Colonic mucosa (tissue), 4 donors: Measurements from ENCODE around the gene FANCG. TPM values are rescaled to one million over a fixed set of nuclear protein-coding genes. Genes with fewer than 3 reads are reported as not detected.

ENCODE experiments used
- DNase-seq: peaks from one replicate; pipeline ENCODE4 v3.0.0-alpha.2; 2020
- H3K27ac ChIP-seq: fragments of 200-600 bp; one replicate; pipeline ENCODE4 v1.8.0; 2021
- H3K27me3 ChIP-seq: fragments of 200-600 bp; one replicate; pipeline ENCODE4 v1.8.0; 2021
- H3K36me3 ChIP-seq: fragments of 200-600 bp; one replicate; pipeline ENCODE4 v1.8.0; 2021
- H3K4me1 ChIP-seq: fragments of 200-600 bp; one replicate; pipeline ENCODE4 v1.8.0; 2021; ENCODE audit warnings: mild to moderate bottlenecking
- H3K4me3 ChIP-seq: fragments of 200-600 bp; one replicate; pipeline ENCODE4 v1.8.0; 2021
- H3K9ac ChIP-seq, 2 donors: one replicate each; pipeline ENCODE4 v1.7.0; 2013; ENCODE audit warnings: control low read depth in 2 of 2, low read depth in 2 of 2, low read length in 2 of 2
- H3K9me3 ChIP-seq: fragments of 200-600 bp; one replicate; pipeline ENCODE4 v1.8.0; 2021
- intact Hi-C: fragments of 100-400 bp; cut with DNase I; formaldehyde crosslinking; loops from one replicate; pipeline ENCODE4 v1.14.1; 2022
- total RNA-seq, 2 donors: library from RNA; stranded (reverse); fragmentation: NEBNext Ultra II Directional in 1 of 2; extraction: Animal tissue kit (Norgen Biotek cat#: 25700) in 1 of 2; gene quantifications; one replicate each; pipeline ENCODE4 v1.2.1, GENCODE V29; 2021
- TF ChIP-seq, protein P1 (sequence below): fragments of 200-600 bp; IDR thresholded peaks from one replicate; pipeline ENCODE4 v1.8.0; 2022; ENCODE audit warnings: antibody characterized with exemption, mild to moderate bottlenecking
- donor health status: healthy.
- donor health status: DM: no; HTN: no; CAD: no.
- donor health status: DM: no; HTN: no; CAD: no.

Gene FANCG
- total RNA-seq, result 10 to 100 TPM; 11.4 to 47.5 TPM

DNA sequence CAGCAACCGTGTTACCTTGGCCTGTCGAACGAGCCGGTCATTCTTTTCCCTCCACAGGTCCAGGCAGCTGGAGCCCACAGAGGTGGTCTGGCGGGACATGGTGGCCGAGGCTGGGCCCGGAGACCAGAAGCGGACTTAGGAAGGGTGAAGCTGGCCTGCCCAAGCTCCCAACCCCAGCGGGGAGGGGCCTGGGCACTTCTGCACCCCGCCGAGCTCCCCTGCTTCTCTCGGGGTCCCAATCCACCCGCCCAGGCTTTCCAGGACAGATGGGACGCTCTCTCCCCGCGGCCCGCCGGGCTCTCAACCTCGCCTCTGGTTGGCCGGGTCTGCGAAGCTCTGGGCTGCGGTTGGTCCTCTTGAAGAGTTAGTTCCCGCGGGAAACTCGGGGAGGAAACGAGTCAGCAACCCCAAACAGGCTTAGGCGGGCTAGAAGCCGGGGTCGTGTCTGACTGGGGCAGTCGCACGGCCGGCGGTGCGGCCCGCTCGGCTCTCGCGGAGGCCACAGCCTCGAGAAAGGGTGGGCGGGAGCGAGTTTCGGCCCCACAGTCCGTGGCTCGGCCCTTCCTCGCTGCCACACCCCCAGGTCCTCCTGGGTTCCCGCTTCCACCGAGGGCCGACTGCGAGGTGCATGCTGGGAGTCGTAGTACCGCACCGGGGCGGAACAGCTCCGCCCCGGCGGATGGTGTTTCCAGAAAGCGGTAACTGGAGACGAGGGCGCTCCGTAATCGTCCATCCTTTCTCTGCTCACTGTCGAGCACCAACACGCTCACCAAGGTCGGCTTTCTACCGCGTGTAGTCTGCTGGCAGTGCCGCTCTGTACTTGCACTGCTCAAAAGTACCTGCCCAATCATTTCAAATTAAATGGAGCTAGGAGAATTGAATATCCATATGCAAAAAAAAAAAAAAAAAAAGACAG is at the start of gene FANCG:
Gene FANCG, minus strand, starts transcription at position 517 of the 916 bp plus-strand sequence. Its CDS starts 418 bp downstream, at position 99.
- Histone ChIP-seq H3K9ac (peak within 1 kb of the TSS; percentile 48 to 76), H3K27me3 (no peaks in the 10 kb centered on the region), H3K4me3 (peak within 1 kb of the TSS; percentile 89), H3K9me3 (no peaks in the 10 kb centered on the region), H3K36me3 (no peaks in the 10 kb centered on the region), H3K27ac (peak within 1 kb of the TSS; percentile 84), H3K4me1 (peaks cover 6% of the 10 kb centered on the region)
- DNase-seq, result peak; percentile 95
- TF ChIP-seq, protein P1, sequence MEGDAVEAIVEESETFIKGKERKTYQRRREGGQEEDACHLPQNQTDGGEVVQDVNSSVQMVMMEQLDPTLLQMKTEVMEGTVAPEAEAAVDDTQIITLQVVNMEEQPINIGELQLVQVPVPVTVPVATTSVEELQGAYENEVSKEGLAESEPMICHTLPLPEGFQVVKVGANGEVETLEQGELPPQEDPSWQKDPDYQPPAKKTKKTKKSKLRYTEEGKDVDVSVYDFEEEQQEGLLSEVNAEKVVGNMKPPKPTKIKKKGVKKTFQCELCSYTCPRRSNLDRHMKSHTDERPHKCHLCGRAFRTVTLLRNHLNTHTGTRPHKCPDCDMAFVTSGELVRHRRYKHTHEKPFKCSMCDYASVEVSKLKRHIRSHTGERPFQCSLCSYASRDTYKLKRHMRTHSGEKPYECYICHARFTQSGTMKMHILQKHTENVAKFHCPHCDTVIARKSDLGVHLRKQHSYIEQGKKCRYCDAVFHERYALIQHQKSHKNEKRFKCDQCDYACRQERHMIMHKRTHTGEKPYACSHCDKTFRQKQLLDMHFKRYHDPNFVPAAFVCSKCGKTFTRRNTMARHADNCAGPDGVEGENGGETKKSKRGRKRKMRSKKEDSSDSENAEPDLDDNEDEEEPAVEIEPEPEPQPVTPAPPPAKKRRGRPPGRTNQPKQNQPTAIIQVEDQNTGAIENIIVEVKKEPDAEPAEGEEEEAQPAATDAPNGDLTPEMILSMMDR, result no peak
- intact Hi-C loops, result no loop called here

DNA sequence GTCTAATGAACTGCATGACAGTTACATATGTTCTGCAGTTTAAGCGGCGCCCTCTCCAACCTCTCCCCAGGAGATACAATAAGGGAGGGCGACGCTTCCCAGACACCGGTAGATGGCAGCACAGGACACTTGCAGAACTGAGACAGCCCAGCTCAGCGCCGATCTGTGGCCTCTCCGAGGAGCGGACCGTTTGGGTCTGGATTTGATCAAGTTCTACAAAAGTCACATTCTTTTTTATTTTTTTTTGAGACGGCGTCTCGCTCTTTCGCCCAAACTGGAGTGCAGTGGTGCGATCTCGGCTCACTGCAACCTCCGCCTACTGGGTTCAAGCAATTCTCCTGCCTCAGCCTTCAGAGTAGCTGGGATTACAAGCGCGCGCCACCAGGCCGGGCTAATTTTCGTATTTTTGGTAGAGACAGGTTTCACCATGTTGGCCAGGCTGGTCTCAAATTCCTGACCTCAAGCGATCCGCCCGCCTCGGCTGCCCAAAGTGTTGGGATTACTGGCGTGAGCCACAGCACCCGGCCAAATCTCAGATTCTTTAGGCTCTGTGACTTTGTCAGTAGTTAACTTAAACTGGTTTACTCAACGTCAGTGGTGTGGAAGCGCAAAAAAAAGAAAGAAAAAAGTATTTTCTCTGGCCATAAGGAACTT is 37.3 kb upstream of the FANCG start:
- TF ChIP-seq, protein P1, result peak; percentile 94
- Histone ChIP-seq H3K4me3 (peak overlapping the region; percentile 38), H3K36me3 (no peaks in the 10 kb centered on the region), H3K27me3 (no peaks in the 10 kb centered on the region), H3K27ac (peak overlapping the region; percentile 91), H3K9me3 (no peaks in the 10 kb centered on the region), H3K9ac (peak overlapping the region; percentile 13 to 79), H3K4me1 (peaks cover 6% of the 10 kb centered on the region)
- intact Hi-C loops, result loop anchor here (2.0 kb wide), 2 partner anchors 142 to 360 kb away; no protein-coding TSS in a partner anchor
- peak; percentile 95 for DNase-seq

DNA sequence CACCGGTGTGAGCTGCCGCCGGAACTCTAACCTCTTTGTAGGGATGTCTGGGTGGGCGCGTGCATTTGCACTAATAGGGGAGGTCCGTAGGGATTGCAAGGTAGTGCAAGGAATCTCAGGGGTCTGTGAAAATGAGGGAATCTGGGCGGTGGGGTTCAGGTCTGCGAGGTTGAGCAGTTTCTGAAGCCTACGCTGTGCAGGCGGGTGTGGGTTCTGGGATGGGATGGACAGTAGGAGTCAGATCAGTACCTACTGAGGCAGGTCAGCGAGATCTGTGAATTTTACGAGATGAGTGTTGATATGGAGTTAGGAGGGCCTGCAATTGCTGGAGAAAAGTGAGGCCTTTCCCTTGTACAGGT is 36.8 kb upstream of the FANCG start:
- Histone ChIP-seq H3K9me3 (no peaks in the 10 kb centered on the region), H3K4me1 (peaks cover 6% of the 10 kb centered on the region), H3K27me3 (no peaks in the 10 kb centered on the region), H3K36me3 (no peaks in the 10 kb centered on the region), H3K27ac (peak overlapping the region; percentile 91), H3K9ac (peak overlapping the region; percentile 13 to 79), H3K4me3 (peak overlapping the region; percentile 38)
- intact Hi-C loops, result loop anchor here (2.0 kb wide), 2 partner anchors 142 to 360 kb away; no protein-coding TSS in a partner anchor
- no peak for DNase-seq
- TF ChIP-seq, protein P1, result no peak

DNA sequence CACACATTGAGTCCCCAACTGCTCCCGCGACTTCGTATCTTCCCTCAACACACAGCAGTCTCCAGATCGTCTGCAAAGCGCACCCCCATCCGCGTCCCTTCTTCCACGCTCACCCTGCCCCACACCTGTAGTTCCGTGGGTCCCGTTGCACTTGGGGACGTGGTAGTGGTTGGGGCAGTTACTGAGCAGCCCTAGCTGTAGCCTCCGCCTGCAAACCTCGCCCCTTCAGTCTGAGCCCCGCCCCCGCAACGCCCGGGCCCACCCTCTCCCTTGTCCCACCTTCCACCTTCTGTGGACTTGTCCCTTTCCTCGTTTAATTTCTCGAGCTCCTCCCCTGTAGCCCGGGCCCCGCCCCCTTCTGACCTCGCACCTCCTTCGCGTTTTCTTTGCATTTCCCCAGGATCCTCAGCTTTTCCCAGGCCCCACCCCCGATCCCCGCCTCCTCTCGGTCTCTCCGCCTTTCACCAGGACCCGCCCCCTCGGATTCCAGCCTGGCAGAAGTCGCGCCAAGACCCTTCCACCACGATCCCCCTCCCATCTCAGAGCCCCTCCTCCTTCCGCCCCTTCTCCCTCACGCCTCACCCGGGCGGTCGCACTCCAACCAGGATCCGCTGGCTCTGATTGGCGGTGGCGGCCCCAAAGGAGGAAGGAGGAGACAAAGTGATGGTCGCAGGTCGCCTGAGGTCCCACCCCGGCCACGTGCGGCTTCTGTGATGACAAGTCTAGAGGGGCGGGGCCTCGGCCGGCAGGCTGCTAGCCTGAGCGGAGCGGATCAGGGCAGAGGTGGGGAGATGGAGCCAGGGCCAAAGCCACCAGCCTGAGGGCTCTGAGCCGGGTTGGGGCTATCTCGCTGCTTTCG is 36.2 kb upstream of the FANCG start, which contains the start of gene ATOSB:
Gene ATOSB, minus strand, starts transcription at position 183 of the 859 bp plus-strand sequence. CDS start 7,588 bp downstream, outside the sequence.
- DNase-seq, result peak; percentile 100

More for the DNA sequence above, 36.2 kb upstream of the FANCG start, which contains the start of gene ATOSB:
- H3K36me3 ChIP-seq, result no peaks in the 10 kb centered on the region
- H3K4me3 ChIP-seq, result peak within 1 kb of the TSS; percentile 38
- H3K9me3 ChIP-seq, result no peaks in the 10 kb centered on the region
- peak within 1 kb of the TSS; percentile 74 to 93 for H3K9ac ChIP-seq
- intact Hi-C loops, result loop anchor here (2.0 kb wide), 2 partner anchors 143 to 361 kb away; no protein-coding TSS in a partner anchor
- H3K27ac ChIP-seq, result peak within 1 kb of the TSS; percentile 91
- TF ChIP-seq, protein P1, result no peak
- peaks cover 6% of the 10 kb centered on the region for H3K4me1 ChIP-seq
- H3K27me3 ChIP-seq, result no peaks in the 10 kb centered on the region
